Peyer's patch (tissue), 4 donors: ENCODE results near the gene ARSA.

Source experiments
- CTCF ChIP-seq, 6 experiments: fragments of 450-650 bp in 4 of 6; fragments of 200-600 bp in 2 of 6; sonication (generic) in 1 of 6; IDR thresholded peaks; one replicate each; pipeline ENCODE4 v1.5.1; 2017 to 2019; ENCODE audit warnings: antibody characterized with exemption in 6 of 6, mild to moderate bottlenecking in 3 of 6, moderate library complexity in 1 of 6
- POLR2A ChIP-seq, 2 donors: fragments of 450-650 bp; IDR thresholded peaks; one replicate each; pipeline ENCODE4 v1.5.1; 2017; ENCODE audit warnings: antibody characterized with exemption in 2 of 2, mild to moderate bottlenecking in 2 of 2, moderate library complexity in 2 of 2

- TF ChIP-seq CTCF (IDR thresholded peaks at IDR 0.05) (no peak), POLR2A (IDR thresholded peaks at IDR 0.05) (no peak)
These were observed 37.3 kb upstream of the ARSA start for GRCh38 chr22:50665212-50665611.
